Measurements from ENCODE around the gene MTHFD1L.
A peak's percentile ranks its signal among the peaks of the same experiment; 100 is the strongest.

MTHFD1L gene

DNA sequence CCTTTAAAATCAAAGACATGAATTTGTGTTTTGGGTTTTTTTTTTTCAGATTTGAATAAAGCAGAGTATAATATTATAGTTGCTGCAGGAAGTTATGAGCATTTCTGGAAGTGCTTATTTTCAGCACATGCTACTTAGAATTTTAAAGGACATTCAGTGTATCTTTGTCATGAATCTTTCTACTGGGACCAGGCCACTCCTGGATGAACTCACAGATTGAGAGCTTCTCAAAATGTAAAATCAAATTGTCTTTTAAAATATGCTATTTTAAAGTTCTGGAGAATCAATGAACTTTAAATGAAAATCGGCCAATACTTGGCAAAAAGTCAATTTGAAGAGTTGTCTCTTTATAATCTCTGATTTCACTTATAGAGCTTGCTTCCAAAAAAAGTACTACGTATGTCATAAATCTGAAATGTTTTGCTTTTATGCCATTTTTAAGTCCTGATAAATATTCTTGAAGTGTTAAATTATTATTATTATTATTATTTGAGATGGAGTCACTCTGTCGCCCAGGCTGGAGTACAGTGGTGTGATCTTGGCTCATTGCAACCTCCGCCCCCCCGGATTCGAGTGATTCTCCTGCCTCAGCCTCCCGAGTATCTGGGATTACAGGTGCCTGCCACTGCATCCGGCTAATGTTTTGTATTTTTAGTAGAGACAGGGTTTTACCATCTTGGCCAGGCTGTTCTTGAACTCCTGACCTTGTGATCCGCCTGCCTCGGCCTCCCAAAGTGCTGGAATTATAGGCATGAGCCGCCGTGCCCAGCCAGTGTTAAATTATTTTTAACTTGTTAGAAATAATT lies 198.5 kb downstream of the MTHFD1L start:
- TF ChIP-seq SIN3A (IDR thresholded peaks at IDR 0.05; ENCODE audit: borderline replicate concordance, insufficient read depth, low read length), result no peak

DNA sequence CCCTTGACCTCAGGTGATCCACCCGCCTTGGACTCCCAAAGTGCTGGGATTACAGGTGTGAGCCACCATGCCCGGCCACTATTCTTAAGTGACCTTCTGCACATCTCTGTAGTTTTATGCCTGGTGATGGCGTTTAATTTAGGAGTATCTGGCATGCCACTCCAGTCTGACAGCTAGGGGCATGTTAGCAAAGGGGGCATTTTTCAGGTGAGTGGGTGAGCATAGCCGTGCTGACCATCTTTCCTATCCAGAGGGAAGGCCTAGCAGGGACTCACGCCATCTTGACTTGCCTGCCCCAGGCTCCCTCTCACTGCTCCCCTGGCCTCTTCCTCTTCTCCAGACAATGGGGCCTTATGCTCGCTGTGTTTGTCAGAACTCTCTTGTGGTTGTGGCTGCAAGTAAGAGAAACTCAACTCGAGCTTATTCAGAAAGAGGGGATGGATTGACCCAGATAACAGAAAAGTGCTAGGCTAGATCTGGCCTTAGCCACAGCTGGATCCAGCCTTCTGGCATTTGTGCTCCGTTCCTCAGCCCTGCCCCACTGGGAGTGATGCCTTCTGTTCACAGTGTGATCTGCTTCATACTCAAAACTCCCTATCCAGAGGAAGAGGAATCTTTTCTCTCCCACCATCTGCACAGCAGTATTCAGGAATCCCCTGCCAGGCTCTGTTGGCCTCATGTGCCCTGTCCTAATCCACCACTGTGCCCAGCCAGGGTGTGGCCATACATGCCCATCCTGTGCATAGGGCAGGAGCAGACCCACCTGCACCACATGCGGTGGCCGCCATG lies 199.7 kb downstream of the MTHFD1L start:
- TF ChIP-seq, protein P1, sequence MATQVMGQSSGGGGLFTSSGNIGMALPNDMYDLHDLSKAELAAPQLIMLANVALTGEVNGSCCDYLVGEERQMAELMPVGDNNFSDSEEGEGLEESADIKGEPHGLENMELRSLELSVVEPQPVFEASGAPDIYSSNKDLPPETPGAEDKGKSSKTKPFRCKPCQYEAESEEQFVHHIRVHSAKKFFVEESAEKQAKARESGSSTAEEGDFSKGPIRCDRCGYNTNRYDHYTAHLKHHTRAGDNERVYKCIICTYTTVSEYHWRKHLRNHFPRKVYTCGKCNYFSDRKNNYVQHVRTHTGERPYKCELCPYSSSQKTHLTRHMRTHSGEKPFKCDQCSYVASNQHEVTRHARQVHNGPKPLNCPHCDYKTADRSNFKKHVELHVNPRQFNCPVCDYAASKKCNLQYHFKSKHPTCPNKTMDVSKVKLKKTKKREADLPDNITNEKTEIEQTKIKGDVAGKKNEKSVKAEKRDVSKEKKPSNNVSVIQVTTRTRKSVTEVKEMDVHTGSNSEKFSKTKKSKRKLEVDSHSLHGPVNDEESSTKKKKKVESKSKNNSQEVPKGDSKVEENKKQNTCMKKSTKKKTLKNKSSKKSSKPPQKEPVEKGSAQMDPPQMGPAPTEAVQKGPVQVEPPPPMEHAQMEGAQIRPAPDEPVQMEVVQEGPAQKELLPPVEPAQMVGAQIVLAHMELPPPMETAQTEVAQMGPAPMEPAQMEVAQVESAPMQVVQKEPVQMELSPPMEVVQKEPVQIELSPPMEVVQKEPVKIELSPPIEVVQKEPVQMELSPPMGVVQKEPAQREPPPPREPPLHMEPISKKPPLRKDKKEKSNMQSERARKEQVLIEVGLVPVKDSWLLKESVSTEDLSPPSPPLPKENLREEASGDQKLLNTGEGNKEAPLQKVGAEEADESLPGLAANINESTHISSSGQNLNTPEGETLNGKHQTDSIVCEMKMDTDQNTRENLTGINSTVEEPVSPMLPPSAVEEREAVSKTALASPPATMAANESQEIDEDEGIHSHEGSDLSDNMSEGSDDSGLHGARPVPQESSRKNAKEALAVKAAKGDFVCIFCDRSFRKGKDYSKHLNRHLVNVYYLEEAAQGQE (IDR thresholded peaks at IDR 0.05; ENCODE audit: insufficient read depth in 1 of 2, low read depth in 2 of 2, low read length in 2 of 2), result no peak
- TF ChIP-seq TAF1 (IDR thresholded peaks at IDR 0.05; ENCODE audit: borderline replicate concordance, insufficient read depth, low read length), result no peak

DNA sequence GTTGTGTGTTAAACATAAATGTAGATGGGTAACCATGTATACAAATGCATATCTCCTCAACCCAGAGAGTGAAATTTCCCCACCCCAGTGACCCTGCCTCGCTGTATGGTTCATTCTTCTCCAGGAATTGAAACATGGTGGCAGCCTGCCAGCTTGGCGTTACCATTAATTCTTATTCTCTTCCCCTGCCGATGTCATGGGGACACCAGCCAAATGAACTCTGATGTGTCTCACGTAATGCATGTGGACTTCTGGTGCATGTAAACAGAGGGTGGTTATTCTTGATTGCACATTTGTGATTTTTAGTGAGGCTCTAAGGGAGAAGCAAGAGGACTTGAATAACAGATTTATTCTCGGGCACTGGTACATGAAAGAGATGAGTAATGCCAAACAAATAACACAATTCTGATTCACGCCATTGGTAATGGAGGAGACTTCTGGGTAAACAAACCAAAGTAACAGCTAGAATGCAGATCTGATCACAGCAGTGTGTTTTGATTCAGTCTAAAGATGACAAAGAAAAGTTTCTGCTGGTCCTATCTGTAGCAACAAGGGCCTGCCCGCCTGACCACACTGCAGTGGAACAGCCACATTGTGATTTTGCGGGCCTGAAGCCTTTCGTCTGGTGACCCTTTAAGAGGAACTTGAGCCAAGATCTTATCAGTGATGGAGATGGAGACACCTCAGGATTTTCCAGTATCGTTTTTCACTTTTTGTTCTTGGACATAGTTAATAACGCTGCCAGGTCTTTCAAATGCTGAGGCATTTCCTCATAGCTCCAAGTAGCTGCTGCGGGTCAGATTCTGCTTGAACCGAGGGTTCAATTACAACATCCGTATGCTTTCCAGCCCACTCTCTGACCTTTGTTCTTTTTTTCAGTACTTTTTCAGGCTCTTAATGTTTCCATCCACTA lies 202.4 kb downstream of the MTHFD1L start:
- TF ChIP-seq SIN3A (IDR thresholded peaks at IDR 0.05; ENCODE audit: borderline replicate concordance, insufficient read depth, low read length) (0 out of 2 replicates have a peak, but pooled peaks have one; percentile 9), FOXP2 (optimal IDR thresholded peaks at IDR 0.05; ENCODE audit: borderline replicate concordance, extremely low read depth, extremely low read length, insufficient read depth) (peak; percentile 41), POLR2AphosphoS5 (IDR thresholded peaks at IDR 0.05; ENCODE audit: low read depth, low read length) (no peak), TAF1 (IDR thresholded peaks at IDR 0.05; ENCODE audit: borderline replicate concordance, insufficient read depth, low read length) (no peak)
- TF ChIP-seq, protein P1 (IDR thresholded peaks at IDR 0.05; ENCODE audit: insufficient read depth in 1 of 2, low read depth in 2 of 2, low read length in 2 of 2), result peak in 1 of 2 experiments; percentile 8; a peak in 1 of 4 replicates

DNA sequence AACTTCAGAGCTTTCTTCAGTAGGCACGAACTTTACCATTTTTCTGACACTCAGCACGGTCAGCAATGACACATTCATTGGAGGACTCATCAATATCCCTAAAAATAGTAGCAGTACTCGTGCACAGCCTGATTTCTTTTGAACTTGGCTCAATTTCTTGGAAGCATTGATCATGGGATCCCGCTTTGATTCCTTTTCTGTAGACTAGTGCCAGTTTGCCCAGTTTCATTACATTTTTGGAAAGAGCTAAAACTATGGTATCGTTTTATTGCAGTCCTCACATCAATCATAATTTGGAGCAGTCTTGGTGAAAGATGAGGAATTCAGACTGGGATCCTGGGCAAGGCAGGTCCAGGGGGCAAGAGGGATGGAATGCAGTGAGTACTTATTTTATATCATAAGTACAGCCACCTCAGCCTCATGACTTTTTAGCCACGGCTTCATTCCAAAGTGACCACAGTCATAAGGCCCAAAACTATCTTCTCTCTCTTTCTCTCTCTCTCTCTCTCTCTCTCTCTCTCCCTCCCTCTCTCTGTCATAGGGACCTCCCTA lies 203.3 kb downstream of the MTHFD1L start:
- no peak for TF ChIP-seq TAF1 (IDR thresholded peaks at IDR 0.05; ENCODE audit: borderline replicate concordance, insufficient read depth, low read length)

DNA sequence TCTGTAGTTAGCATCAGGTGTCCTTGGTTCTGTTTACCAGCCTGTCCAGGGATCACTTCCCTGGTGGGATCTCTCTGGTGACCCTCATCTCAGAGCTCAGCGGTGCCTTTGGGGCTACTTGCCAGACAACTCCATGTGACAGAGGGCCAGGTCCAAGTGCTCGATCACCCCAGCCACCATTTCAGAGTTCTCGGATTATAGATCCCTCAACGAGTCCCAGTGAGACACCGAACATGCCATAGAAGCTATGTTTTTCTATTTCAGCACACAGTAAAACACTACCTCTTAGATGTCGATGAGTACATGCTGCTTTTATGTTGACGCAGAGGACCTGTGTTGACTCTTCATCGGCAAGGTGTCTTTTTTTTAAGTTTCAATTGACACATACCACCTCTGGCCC lies 204.1 kb downstream of the MTHFD1L start:
- no peak for TF ChIP-seq FOXP2 (optimal IDR thresholded peaks at IDR 0.05; ENCODE audit: borderline replicate concordance, extremely low read depth, extremely low read length, insufficient read depth)
- no peak for TF ChIP-seq POLR2AphosphoS5 (IDR thresholded peaks at IDR 0.05; ENCODE audit: low read depth, low read length)
- no peak for TF ChIP-seq SIN3A (IDR thresholded peaks at IDR 0.05; ENCODE audit: borderline replicate concordance, insufficient read depth, low read length)
- no peak for TF ChIP-seq TAF1 (IDR thresholded peaks at IDR 0.05; ENCODE audit: borderline replicate concordance, insufficient read depth, low read length)
- TF ChIP-seq, protein P1 (IDR thresholded peaks at IDR 0.05; ENCODE audit: insufficient read depth in 1 of 2, low read depth in 2 of 2, low read length in 2 of 2), result no peak
